NT2/D1 (cell line): ENCODE measurements around the gene SUN5.

ENCODE experiments used
- DNase-seq: peaks from one replicate; pipeline ENCODE4 v3.0.0-alpha.2; 2011; ENCODE audit warnings: low read depth, low spot score
- H3K27me3 ChIP-seq: 2 replicates; pipeline ENCODE4 v1.6.0; 2011; ENCODE audit warnings: mild to moderate bottlenecking; ENCODE audit not compliant: insufficient read length, insufficient read depth
- H3K36me3 ChIP-seq: 2 replicates; pipeline ENCODE4 v1.6.1; 2011; ENCODE audit warnings: mild to moderate bottlenecking, low read length, mixed read lengths; ENCODE audit not compliant: insufficient read depth, insufficient read length
- H3K4me1 ChIP-seq: 2 replicates; pipeline ENCODE4 v1.5.1; 2011; ENCODE audit not compliant: insufficient read depth, insufficient read length
- H3K4me3 ChIP-seq: 2 replicates; pipeline ENCODE4 v1.5.1; 2011; ENCODE audit warnings: low read depth; ENCODE audit not compliant: insufficient read length
- H3K9ac ChIP-seq: 2 replicates; pipeline ENCODE4 v1.6.0; 2011; ENCODE audit warnings: low read depth; ENCODE audit not compliant: insufficient read length
- H3K9me3 ChIP-seq: 2 replicates; pipeline ENCODE4 v1.5.1; 2011; ENCODE audit warnings: mild to moderate bottlenecking, low read length; ENCODE audit not compliant: insufficient read depth
- SUZ12 ChIP-seq: IDR thresholded peaks from 2 replicates; pipeline ENCODE4 v1.6.1; 2011; ENCODE audit not compliant: insufficient read length, insufficient read depth; ENCODE audit errors: extremely low read depth
- YY1 ChIP-seq: IDR thresholded peaks from 2 replicates; pipeline ENCODE4 v1.6.1; 2011; ENCODE audit not compliant: insufficient read length, insufficient read depth
- ZNF274 ChIP-seq: IDR thresholded peaks from 2 replicates; pipeline ENCODE4 v1.6.1; 2011; ENCODE audit warnings: mild to moderate bottlenecking, low read depth, low read length

The SUN5 gene

GRCh38 chr20:32987044-32987825 lies 17.0 kb downstream of the SUN5 start:
- no peak for TF ChIP-seq SUZ12
- no peak for TF ChIP-seq YY1
- no peak for TF ChIP-seq ZNF274
- no peaks in the 10 kb centered on the region for H3K27me3 ChIP-seq
- peaks cover 6% of the 10 kb centered on the region for H3K4me1 ChIP-seq
- DNase-seq: no peak
- no peaks in the 10 kb centered on the region for H3K9me3 ChIP-seq
- no peaks in the 10 kb centered on the region for H3K36me3 ChIP-seq
- H3K4me3 ChIP-seq: no peak overlapping the region
- no peak overlapping the region for H3K9ac ChIP-seq

- Histone ChIP-seq H3K27me3 (no peaks in the 10 kb centered on the region), H3K9ac (no peak overlapping the region)
Observed at GRCh38 chr20:32986331-32986966, 17.8 kb downstream of the SUN5 start.

GRCh38 chr20:32985596-32985995 lies 18.6 kb downstream of the SUN5 start:
- DNase-seq: no peak
- Histone ChIP-seq H3K9ac (no peak overlapping the region), H3K27me3 (no peaks in the 10 kb centered on the region), H3K9me3 (no peaks in the 10 kb centered on the region), H3K4me1 (peaks cover 6% of the 10 kb centered on the region), H3K36me3 (no peaks in the 10 kb centered on the region), H3K4me3 (no peak overlapping the region)
- TF ChIP-seq YY1 (no peak), SUZ12 (no peak), ZNF274 (no peak)

More at GRCh38 chr20:32986331-32986966, 17.8 kb downstream of the SUN5 start:
- TF ChIP-seq SUZ12 (no peak), ZNF274 (no peak), YY1 (no peak)
- no peak for DNase-seq
- Histone ChIP-seq H3K36me3 (no peaks in the 10 kb centered on the region), H3K9me3 (no peaks in the 10 kb centered on the region), H3K4me1 (peaks cover 6% of the 10 kb centered on the region), H3K4me3 (no peak overlapping the region)

- Histone ChIP-seq H3K4me1 (peaks cover 6% of the 10 kb centered on the region), H3K9me3 (no peaks in the 10 kb centered on the region), H3K36me3 (no peaks in the 10 kb centered on the region), H3K4me3 (no peak overlapping the region), H3K27me3 (no peaks in the 10 kb centered on the region), H3K9ac (no peak overlapping the region)
- no peak for DNase-seq
- TF ChIP-seq YY1: no peak
- no peak for TF ChIP-seq SUZ12
- no peak for TF ChIP-seq ZNF274
Observed at GRCh38 chr20:32984631-32985354, 19.4 kb downstream of the SUN5 start.

GRCh38 chr20:32984196-32984595 lies 20.0 kb downstream of the SUN5 start:
- Histone ChIP-seq H3K4me3 (no peak overlapping the region), H3K9ac (no peak overlapping the region), H3K4me1 (peaks cover 6% of the 10 kb centered on the region), H3K36me3 (no peaks in the 10 kb centered on the region), H3K9me3 (no peaks in the 10 kb centered on the region), H3K27me3 (no peaks in the 10 kb centered on the region)
- TF ChIP-seq ZNF274: no peak
- TF ChIP-seq SUZ12: no peak
- TF ChIP-seq YY1: no peak
- DNase-seq: no peak

GRCh38 chr20:32983459-32984112 lies 20.6 kb downstream of the SUN5 start:
- no peak overlapping the region for H3K9ac ChIP-seq
- no peaks in the 10 kb centered on the region for H3K36me3 ChIP-seq
- no peak overlapping the region for H3K4me3 ChIP-seq
- H3K4me1 ChIP-seq: peaks cover 6% of the 10 kb centered on the region
- TF ChIP-seq ZNF274 (no peak), SUZ12 (no peak), YY1 (no peak)
- H3K27me3 ChIP-seq: no peaks in the 10 kb centered on the region
- DNase-seq: no peak
- H3K9me3 ChIP-seq: no peaks in the 10 kb centered on the region
